Right kidney (tissue), 9 donors: ENCODE data around the gene SMIM41.

Source experiments
- DNase-seq: peaks from one replicate; pipeline ENCODE4 v3.0.0-alpha.2; 2016
- long read RNA-seq, 8 donors: transcript quantifications; one replicate each; lab custom pipeline, GENCODE V29; 2026

SMIM41 gene
- long read RNA-seq, donor 1, result 0 reads
- long read RNA-seq, donor 2, result 0 reads
- long read RNA-seq, donor 3, result 0 reads
- long read RNA-seq, donor 4, result 0 reads
- long read RNA-seq, donor 5, result 0 reads
- long read RNA-seq, donor 6, result 0 reads
- long read RNA-seq, donor 7, partial matches to known transcripts, result 0 of 1 reads
- long read RNA-seq, donor 7, other reads (novel, unspliced or antisense), result 0 of 1 reads
- long read RNA-seq, donor 8, result 0 reads

DNA sequence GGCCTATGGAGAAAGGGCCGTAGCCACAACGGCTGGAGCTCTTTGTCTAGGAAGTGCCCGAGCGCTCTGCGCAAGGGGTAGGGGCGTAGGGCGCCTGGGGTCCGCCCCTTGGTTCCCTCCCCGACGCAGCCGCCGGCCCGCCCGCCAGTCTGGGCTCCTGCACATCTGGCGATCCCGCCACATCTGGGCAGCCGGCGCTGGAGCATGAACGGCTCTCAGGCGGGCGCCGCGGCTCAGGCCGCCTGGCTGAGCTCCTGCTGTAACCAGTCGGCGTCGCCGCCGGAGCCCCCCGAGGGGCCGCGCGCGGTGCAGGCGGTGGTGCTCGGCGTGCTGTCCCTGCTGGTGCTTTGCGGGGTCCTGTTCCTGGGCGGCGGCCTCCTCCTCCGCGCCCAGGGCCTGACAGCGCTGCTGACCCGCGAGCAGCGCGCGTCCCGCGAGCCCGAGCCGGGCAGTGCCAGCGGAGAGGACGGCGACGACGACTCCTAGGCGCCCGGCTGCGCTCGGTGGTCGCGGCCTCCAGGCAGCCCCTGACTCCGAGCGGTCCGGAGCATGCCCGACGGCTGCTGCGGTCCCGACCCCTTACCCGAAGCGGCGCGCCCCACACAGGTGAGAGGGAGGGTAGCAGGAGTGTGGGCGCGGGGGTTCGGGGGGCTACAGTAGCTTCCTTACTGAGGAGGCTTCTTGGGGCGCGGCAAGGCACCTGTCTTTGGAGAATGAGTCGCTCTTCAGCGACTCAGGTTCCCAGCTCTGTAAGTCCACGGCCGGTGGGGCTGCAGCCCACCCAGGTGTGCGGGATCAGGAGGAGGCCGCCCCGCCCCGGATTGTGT lies at the start of gene SMIM41:
Gene SMIM41, plus strand, starts transcription at position 129 of the 827 bp plus-strand sequence. Its CDS starts 76 bp downstream, at position 205.
- peak; percentile 77 for DNase-seq

GRCh38 chr12:52032446-52032803 lies 47.1 kb upstream of the SMIM41 start:
- no peak for DNase-seq

GRCh38 chr12:52032804-52033445 lies 46.6 kb upstream of the SMIM41 start:
- DNase-seq, result peak; percentile 81

DNA sequence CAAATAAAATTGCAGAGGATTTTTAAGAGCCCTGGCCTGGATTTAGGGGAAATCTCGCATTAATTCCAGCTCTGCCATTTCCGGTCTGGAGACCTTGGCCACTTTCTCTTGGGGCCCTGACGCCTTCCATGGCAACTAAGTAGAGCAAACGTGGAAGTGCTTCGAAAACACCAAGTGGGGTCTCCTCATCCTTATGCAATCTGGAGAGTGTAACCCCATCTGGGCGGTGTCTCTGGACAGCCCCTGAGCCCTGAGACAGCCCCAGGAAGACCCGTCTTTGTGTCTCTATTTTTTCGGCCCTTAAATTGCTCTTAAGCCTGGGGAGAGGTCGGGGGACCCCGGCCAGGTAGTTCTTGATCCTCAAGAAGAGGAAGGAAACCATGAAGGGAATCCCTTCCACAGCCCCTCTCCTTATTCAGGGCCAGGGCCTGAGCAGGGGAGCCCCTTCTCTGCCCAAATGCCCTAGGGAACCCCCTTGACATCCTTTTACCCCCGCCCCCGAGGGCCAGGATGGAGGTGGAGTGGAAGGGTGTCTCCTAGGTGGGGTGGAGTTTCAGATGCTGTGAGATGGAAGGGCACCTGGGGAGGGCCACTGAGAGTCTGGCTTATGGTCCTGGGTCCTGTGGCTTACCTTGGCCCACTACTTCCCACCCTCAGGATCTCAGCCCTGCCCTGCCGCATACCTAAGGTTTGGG lies 45.9 kb upstream of the SMIM41 start:
- DNase-seq, result peak; percentile 50

DNA sequence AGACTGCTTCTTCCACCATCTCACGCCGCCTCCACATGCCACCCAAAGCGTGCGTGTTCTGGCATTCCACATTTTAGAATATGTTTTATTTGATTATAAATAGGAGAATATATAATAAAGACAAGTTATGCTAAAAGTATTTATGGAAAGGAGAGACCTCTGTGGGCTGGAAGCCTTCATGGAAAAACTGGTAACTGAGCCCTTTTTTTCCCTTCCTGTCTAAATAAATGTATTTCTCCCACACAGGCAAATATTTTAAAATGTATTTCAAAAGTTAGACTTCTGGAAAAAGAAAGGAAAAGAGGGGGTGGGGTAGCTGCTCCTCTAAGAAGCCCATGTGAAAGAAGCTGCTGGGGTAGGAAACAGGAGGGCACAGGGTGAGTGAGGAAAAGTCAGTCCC lies 44.3 kb upstream of the SMIM41 start:
- no peak for DNase-seq

DNA sequence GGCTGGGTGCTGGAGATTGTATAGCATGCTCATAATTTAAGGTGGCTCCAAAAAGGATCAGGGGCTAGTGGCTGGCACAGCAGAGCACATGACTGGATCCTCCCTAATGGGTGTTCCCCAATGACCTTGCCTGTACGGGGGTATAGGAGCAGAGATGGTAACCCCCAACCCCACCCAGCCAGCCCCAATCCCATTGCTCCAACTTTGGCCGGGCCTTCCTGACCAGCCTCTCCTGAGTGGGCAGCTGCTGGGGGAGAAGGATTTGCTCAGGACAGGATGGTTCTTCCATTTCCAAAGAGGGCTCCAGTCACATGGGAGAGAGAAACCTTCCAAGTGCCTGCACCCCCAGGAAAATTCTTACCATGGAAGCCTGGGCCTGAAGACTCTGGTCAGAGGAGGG lies 43.6 kb upstream of the SMIM41 start:
- no peak for DNase-seq

- peak; percentile 72 for DNase-seq
These were observed 42.8 kb upstream of the SMIM41 start for GRCh38 chr12:52036587-52037171.

GRCh38 chr12:52037248-52037861 lies 42.1 kb upstream of the SMIM41 start:
- DNase-seq, result peak; percentile 71

- no peak for DNase-seq
These were observed 41.1 kb upstream of the SMIM41 start for GRCh38 chr12:52038447-52038846.

DNA sequence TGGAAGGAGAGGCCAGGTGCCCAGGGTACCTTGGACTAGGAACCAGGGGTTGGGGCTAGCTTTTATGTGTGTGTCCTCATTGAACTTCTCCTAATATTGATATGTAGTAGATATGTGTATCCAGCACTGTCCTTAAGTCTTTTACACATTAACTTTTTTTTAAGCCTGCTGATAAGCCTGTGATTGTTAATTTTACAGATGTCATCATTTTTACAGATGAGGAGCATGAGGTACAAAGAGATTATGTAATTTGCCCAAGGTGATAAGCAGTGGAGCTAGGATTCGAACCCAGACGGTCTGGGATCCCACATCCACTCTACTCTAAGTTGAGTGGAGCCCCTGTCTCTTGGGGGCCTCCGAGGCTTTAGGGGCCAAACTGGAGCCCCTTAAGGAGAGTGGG lies 38.5 kb upstream of the SMIM41 start:
- no peak for DNase-seq

GRCh38 chr12:52041695-52042123 lies 37.8 kb upstream of the SMIM41 start:
- no peak for DNase-seq

DNA sequence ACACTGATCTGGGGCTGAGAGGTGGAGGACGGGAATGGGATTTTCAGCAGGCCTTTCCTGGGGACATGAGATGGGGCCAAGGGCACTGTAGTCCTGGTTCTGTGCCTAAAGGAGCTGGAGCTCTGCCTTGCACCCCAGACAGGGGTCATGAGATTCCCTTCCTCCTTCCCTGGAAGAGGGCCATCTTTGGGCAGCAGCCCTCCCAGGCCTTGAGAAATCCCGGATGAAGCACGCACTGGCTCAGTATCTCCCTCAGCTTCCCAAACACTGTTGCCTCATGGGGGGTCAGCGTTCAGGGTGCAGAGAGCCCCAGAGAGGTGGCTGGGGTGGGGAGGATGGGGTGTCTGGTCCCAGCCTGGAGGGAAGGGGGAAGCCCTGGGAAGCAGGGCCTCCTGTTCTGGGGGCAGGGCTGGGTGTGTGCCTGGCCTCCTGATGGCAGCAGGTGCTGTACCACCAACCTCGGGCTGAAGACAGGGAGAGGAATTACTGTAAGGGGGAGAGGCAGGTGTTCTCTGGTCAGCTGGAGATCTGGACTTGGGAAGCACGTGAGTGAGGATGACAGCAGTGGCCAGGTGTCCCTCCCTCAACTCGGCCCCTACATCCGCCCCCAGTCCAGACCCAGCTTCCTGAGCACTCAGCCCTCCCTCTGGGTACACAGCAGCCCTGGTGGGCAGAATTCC lies 36.7 kb upstream of the SMIM41 start:
- no peak for DNase-seq

GRCh38 chr12:52043386-52044212 lies 35.9 kb upstream of the SMIM41 start:
- no peak for DNase-seq

GRCh38 chr12:52044292-52044983 lies 35.1 kb upstream of the SMIM41 start:
- DNase-seq, result no peak

GRCh38 chr12:52045794-52046199 lies 33.7 kb upstream of the SMIM41 start:
- DNase-seq, result no peak

GRCh38 chr12:52046859-52047258 lies 32.6 kb upstream of the SMIM41 start:
- DNase-seq, result no peak

DNA sequence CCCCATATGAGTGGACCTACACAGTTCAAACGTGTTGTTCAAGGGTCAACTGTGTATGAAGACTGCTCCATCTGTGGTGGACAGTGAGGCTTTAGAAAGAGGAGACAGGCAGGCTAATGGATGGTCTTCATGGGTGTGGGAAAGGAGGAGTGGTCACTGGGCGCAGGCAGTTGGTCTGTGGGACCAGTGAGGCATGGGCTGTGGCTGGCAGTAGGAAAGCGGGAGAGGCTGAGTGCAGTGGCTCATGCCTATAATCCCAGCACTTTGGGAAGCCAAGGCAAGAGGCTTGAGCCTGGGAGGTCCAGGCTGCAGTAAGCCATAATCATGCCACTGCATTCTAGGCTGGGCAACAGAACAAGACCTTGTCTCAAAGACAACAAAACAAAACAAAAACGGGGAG lies 30.2 kb upstream of the SMIM41 start:
- no peak for DNase-seq

GRCh38 chr12:52049688-52050087 lies 29.8 kb upstream of the SMIM41 start:
- no peak for DNase-seq

DNA sequence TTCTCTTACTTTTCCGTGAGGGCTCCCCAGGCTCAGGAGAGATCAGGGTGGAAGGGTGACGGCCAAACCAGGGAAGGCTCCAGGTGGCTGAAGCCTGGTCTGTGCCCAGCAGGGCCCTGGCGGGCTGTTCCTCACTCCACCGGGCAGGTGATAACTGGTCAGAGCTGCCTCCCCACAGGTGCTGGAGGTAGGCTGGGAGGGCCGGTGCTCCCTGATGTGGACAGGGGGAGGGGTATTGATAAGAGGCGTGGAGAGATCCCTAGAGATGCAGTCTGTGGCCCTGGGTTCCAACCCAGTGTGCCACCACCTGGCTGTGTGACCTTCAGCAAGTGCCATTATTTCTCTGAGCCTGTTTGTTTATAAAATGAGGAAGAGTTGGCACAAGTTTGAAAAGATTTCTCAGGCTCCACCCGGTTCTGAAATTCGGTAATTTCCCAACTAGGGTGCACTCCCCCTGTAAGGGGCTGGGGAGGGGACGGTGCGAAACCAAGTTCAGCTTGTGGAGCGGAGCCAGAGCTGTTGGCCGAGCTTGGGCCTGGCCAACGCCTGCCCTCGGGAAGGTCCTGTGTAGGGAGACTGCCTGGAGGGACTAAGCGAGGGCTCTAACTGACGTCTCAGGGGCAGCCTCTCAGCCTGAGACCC lies 29.3 kb upstream of the SMIM41 start:
- no peak for DNase-seq
